HG03135 (cell line): ENCODE results near the gene ZMPSTE24.
"Not testable (repeated sequence)": the region's sequence is repeated elsewhere in the genome, so short reads cannot be mapped to it uniquely, and the experiment has no call there.

Experiments
- ATAC-seq: cut with Tn5 transposase; IDR thresholded peaks from one replicate; pipeline ENCODE4 v1.9.1; 2021; ENCODE audit warnings: mild to moderate bottlenecking, moderate library complexity; ENCODE audit not compliant: unreplicated experiment

ZMPSTE24 gene

DNA sequence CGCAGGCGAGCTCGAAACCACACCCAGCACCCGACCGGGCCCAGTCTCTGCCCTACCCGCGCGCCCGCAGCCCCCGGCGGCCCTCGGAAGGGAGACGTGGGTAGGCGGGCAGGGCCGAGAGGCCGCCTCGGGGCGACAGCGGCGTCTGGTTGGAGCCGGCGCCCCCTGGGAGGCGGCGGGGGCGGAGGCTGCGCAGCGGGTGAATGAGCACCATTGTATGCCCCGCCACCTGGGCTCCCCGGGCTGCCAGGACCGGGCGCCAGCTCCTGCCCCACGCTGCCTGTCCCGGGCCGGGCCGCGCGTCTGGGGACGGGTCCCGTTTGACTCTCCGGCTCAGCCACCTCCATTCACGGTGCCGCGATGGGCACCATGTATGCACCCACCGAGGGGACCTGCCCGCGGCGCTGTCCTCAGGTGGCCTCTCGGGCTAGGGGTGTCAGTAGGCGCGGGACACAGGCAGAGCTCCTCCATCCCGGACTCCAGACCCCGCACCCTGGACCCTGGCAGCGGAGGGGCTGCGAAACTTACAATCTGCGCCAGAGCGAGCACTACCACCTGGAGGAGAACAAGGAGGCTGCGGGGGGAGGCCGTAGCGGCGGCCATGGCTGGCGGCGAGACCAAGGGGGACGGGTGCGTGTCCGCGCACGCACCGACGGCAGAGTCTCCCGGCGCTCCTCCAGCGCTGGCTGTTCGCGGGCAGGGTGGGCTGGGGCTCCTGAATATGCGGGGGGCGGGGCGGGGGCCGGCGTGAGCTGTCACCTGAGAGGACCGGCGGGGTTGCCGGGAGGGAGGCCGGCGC, 58.8 kb downstream of the ZMPSTE24 start, which contains the start of gene COL9A2:
COL9A2 (minus strand) TSS at position 692 of the 799 bp plus-strand sequence; CDS start at position 603, 89 bp downstream.
- no peak for ATAC-seq

DNA sequence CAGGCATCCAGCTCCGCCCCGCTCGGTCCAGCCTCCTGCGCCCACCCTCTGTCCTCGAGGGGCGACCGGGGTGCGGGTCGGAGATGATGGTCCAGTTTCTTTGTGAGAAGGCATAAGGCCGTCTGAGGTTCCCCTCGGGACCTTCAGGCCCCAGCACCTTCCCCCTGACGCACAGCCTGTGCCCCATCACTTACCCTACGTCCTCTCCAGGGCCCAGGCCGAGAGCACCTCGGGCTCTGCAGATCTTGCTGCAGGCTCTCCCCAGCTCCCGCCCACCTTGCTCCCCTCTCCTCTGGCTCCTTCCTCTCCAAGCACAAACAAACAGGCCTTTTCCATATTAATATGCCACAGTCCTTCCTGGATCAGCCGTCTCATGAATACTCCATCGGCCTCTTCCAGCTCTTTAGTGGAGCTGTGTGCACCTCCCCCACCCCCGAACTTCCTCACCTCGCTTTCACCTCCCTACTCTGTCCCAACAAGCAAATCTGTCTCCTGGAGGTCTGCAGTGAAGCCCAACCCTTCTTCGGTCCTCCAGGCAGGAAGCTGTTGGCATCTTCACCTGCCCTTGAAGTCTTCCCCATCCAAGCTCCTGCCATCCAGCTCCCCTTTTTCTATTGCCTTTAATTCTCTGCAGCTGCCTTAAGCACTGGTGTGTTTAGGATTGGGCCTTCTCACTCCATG, 59.5 kb downstream of the ZMPSTE24 start:
- no peak for ATAC-seq

DNA sequence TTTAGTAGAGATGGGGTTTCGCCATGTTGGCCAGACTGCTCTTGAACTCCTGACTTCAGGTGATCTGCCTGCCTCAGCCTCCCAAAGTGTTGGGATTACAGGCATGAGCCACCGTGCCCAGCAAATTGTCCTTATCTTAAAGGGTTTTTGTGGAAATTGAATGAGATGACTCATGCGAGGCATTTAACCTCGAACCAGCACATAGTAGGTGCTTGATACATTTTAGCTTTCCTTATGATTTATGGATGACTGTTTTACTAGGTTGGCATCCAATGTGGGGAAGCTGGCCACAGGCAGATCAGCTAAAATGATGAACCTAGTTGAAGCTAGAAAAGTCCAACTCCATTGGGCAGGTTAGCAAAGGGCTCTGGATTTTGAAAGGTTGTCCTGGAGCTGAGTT, 60.4 kb downstream of the ZMPSTE24 start:
- no peak for ATAC-seq

DNA sequence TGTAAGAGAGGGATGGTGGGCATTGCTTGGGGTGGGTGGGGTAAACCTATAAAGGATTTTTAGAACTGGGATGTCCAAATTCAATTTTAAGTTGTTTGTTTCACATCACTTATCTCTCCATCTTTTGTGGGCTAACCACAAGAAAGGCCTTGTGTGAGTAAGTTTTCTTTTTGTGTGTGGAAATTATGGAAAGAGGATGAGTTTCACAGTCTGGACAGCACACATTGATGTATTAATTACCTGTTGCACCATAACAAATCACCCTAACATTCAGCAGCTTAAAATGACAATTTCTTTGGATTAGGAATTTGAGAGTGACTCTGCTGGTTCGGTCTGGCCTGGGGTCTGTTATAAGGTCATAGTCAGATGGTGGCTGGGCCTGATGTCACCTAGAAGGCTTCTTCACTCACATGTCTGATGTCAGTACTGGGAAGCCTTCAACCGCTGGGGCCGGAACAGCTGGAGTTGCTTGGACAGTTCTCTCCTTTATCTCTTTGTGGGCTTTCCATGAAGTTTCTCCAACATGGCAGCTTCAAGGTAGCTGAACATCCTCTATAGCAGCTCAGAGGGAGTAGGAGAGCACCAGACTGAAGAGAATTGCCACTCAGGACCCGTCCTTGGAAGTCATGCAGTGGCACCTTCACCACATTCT, 61.1 kb downstream of the ZMPSTE24 start:
- ATAC-seq = no peak

DNA sequence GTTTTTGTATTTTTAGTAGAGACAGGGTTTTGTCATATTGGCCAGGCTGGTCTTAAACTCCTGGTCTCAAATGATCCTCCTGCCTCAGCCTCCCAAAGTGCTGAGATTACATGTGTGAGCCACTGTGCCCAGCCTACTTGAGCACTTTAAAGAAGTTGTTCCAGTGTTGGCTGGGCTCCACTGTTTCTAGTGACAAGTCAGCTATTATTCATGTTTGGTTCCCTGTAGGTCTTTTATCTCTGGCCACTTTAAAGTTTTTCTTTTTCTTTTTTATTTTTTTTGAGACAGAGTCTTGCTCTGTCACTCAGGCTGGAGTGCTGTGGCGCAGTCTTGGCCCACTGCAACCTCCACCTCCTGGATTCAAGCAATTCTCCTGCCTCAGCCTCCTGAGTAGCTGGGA, 73.4 kb downstream of the ZMPSTE24 start:
- ATAC-seq = not testable (repeated sequence)

DNA sequence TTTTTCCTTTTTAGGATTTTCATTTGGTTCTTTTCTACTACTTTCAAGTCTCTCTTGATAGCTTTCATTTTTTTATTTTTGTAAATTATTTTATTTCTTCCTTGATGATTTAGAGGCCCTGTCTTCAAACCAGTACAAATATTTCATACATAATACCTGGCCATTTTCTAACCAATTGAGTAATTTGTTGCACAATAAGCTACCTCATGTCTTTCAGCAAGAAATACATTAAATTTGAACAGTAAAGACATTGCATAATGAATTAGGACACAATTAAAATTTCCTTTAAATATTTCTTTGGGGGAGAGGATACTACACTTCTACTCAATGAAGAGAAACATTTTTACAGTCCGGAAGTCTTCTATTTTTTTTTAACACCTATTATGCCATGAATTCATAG, 74.7 kb downstream of the ZMPSTE24 start:
- no peak for ATAC-seq

DNA sequence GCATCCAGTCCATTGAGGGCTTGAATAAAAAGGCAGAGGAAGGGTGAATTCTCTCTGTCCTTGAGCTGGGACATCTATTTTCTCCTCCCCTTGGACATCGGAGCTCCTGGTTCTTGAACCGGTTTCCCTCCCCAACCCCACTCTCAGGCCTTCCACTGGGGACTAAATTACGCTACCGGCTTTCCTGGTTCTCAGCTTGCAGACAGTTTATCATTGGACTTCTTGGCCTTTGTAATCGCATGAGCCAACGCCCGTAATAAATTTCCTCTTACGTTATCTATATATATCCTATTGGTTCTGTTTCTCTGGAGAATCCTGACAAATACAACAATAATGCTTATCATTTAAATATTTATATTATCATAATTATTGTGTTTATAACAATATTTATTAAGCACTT, 79.4 kb downstream of the ZMPSTE24 start:
- ATAC-seq = no peak

DNA sequence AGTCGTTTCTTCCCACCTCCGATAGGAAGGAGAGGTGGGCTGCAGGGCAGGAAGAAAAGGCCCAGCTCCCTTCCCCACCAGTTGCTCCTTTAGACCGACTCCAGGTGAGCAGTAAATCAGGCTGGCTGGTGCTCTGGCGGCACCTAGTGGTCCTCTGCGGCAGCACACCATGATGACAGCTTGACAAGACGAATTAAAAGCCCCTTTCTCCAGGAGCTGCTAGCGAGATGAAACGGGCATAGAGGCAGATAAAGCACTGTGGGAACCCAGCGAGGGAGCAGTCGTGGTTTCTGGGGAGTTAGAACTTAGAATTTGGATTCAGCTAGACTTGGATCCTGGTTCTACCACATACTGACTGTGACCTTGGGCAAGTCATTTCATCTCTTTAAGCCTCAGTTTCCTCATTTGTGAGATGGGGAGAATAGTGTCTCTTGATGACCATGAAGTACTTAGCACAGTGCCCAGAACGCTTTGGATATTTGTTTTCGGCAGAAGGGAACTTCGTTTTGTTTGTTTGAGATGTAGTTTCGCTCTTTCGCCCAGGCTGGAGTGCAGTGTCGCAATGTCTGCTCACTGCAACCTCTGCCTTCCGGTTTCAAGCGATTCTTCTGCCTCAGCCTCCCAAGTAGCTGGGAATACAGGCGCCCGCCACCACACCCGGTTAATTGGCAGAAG, 80.8 kb downstream of the ZMPSTE24 start:
- ATAC-seq = no peak

DNA sequence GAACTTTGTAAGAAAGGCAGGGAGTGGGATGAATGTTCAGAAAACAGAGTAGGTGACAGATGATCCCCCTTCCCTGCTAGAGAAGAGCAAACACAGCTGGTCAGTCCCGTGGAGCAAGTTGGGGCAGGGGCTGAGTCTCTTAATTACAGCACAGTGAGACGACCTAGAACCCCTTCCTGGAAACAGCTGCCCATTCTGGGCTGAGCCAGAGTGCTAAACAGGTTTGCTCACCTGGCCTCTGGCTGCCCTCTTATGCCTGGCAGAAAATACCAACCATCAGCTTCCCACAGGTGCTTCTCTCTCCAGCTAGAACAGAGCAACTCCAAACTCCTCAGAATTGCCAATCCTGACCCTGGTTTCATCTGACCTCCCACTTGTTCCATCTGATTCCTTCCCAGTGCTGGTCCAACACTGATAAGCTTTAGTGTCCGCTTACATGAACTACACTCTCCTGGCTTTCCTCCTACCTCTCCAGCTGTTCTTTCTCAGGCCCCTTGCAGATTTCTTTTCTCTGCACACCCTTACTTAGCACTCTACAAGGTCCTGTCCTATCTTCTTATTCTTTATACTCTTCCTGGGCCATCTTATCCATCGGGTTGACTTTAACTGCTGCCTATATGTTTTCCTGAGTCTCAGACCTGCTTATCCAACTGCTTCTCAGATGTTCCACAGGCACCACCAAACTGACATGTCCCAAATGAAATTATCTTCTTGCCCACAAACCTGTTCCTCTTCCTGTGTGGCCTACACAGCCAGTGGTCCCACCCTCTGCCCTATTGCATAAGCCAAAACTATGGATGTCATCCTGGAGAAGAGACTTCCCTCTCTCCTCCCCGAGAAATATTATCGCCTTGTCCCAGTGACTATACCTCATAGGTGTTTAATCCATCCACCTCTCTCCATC, 81.6 kb downstream of the ZMPSTE24 start:
- no peak for ATAC-seq

DNA sequence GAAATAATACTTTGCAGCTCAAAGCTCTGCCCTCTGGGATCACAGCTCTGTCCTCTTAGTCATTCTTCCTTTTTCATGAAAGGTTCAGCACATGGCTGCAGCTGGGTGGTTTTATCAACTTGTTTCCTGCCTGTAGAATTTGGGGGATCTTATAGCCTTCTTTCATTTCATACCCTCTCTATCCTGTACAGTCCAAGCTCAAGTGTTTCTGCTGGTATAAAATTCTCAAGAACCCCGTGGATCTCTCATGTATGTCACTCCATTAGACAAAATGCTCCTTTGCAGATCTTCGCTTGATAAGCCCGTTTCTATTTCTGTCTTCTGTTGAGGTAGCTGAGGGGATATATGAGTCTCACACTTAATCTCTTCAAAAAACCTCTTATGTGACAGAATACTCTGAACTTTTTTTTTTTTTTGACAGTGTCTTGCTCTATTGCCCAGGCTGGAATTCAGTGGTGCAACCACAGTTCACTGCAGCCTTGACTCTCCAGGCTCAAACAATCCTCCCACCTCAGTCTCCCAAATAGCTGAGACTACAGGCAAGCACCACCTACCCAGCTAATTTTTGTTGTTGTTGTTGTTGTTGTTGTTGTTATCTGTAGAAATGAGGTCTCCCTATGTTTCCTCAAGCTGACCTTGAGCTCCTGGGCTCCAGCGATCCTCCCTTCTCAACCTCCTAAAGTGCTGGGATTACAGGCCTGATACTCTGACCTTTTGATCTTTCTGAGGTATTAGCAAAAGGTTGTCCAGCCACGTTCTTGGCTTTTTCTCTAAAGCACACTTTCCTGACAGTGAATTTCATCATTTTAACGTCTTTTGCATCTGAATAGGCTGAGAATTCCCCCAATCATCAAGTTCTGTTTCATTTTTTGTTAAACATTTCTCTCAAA, 83.7 kb downstream of the ZMPSTE24 start:
- ATAC-seq = no peak

DNA sequence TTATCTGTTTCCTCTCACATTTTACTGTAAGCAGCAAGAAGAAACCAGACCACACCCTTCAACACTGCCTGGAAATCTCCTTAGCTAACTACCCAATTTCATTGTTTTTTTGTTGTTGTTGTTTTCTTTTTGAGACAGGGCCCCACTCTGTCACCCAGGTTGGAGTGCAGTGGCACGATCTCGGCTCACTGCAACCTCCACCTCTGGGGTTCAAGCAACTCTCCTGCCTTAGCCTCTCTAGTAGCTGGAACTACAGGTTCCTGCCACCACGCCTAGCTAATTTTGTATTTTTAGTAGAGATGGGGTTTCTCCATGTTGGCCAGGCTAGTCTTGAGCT, 84.3 kb downstream of the ZMPSTE24 start:
- ATAC-seq = not testable (repeated sequence)
